ENCODE measurements around the gene CHST7.

CHST7 gene

DNA sequence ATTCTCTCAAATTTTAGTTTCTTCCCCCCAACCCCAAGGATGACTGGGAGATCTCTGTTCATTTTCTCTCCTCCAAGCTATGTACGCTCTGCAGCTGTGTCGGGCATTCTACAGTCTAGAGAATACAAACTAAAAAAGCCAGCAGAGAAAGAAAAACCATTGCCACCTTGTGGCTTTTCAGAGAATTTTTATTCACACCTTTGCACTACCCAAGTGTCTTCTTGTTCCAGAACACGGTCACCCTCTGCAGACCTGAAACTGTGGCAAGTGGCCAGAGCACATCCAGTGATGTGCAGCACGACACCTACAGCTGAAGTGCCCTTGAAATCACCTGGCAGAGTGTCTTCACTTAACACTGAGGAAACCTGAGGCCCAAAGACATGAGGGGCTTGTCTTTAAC, 68.6 kb downstream of the CHST7 start:
- no peaks in the 10 kb centered on the region for H3K4me1 Mint-ChIP-seq
- H3K4me3 Mint-ChIP-seq: no peak overlapping the region
- TF ChIP-seq, protein P1, sequence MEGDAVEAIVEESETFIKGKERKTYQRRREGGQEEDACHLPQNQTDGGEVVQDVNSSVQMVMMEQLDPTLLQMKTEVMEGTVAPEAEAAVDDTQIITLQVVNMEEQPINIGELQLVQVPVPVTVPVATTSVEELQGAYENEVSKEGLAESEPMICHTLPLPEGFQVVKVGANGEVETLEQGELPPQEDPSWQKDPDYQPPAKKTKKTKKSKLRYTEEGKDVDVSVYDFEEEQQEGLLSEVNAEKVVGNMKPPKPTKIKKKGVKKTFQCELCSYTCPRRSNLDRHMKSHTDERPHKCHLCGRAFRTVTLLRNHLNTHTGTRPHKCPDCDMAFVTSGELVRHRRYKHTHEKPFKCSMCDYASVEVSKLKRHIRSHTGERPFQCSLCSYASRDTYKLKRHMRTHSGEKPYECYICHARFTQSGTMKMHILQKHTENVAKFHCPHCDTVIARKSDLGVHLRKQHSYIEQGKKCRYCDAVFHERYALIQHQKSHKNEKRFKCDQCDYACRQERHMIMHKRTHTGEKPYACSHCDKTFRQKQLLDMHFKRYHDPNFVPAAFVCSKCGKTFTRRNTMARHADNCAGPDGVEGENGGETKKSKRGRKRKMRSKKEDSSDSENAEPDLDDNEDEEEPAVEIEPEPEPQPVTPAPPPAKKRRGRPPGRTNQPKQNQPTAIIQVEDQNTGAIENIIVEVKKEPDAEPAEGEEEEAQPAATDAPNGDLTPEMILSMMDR (IDR thresholded peaks at IDR 0.05): no peak
- H3K27me3 Mint-ChIP-seq (ENCODE audit: low read depth, poor library complexity): no peaks in the 10 kb centered on the region
- peaks cover 32% of the 10 kb centered on the region for H3K9me3 Mint-ChIP-seq
- no peak for DNase-seq
- H3K27ac Mint-ChIP-seq: no peak overlapping the region
- H3K36me3 Mint-ChIP-seq (ENCODE audit: low read depth): no peaks in the 10 kb centered on the region

DNA sequence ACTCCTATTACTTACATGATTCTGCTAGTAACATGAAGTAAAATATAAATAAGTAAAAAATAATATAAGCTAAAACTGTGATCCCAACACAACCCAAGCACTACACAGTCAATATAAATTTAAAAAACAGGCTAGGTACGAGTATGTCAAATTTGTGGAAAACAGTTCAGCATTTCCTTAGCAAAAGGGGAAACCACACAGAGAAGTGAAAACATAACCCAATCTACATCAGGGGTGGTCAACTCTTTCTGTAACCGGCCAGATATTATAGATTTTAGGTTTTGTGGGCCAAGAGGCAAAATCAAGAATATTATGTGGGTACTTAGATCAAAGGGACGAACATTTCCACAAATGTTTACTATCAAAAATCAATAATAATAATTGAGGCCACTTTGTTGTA, 70.1 kb downstream of the CHST7 start:
- peaks cover 5% of the 10 kb centered on the region for H3K27me3 Mint-ChIP-seq (ENCODE audit: low read depth, poor library complexity)
- peaks cover 14% of the 10 kb centered on the region for H3K4me1 Mint-ChIP-seq
- peaks cover 33% of the 10 kb centered on the region for H3K9me3 Mint-ChIP-seq
- H3K36me3 Mint-ChIP-seq (ENCODE audit: low read depth): no peaks in the 10 kb centered on the region
- TF ChIP-seq, protein P1 (IDR thresholded peaks at IDR 0.05): no peak
- H3K4me3 Mint-ChIP-seq: no peak overlapping the region
- no peak overlapping the region for H3K27ac Mint-ChIP-seq
- no peak for DNase-seq

DNA sequence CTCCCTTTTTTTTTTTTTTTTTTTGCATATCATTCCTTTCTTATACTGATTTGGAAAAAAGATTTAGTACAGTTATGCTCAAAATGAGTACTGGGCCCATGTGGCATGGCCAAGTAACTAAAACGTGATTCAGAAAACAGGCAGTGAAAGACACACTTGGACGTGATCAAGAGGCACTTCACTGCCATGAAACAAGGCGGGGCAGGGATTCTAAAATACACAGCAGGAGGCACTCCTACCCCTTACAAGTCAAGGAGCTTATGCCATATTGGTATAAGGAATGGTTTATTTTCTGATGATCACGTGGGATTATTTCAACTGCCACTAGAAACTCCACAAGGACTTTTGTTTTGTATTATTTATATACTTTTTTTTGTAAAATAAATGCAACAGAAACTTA, 72.0 kb downstream of the CHST7 start:
- peaks cover 8% of the 10 kb centered on the region for H3K27me3 Mint-ChIP-seq (ENCODE audit: low read depth, poor library complexity)
- TF ChIP-seq, protein P1 (IDR thresholded peaks at IDR 0.05): no peak
- H3K4me1 Mint-ChIP-seq: peaks cover 33% of the 10 kb centered on the region
- no peaks in the 10 kb centered on the region for H3K36me3 Mint-ChIP-seq (ENCODE audit: low read depth)
- no peak for DNase-seq
- no peak overlapping the region for H3K27ac Mint-ChIP-seq
- peaks cover 36% of the 10 kb centered on the region for H3K9me3 Mint-ChIP-seq
- H3K4me3 Mint-ChIP-seq: no peak overlapping the region

DNA sequence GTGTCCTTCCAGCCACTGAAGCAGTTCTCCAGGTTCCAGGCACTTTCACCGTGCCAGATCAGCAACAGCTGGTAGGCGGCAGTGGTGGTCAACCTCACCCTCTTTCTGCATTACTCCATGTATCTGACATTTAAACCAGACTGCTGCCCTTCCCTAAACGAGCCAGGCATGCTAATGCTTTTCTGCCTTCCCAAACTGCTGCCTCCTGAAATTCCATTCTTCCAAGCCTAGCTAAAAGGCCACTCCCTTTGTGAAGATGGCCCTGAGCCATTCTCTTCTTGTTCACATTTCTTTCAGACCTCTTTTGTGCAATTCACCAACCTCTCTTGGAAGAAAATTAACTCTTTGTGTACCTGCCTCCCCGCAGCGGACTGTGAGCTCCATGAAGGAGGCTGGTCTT, 73.7 kb downstream of the CHST7 start:
- DNase-seq: no peak
- H3K36me3 Mint-ChIP-seq (ENCODE audit: low read depth): no peaks in the 10 kb centered on the region
- peaks cover 43% of the 10 kb centered on the region for H3K9me3 Mint-ChIP-seq
- TF ChIP-seq, protein P1 (IDR thresholded peaks at IDR 0.05): no peak
- H3K27me3 Mint-ChIP-seq (ENCODE audit: low read depth, poor library complexity): peaks cover 8% of the 10 kb centered on the region
- no peak overlapping the region for H3K27ac Mint-ChIP-seq
- peaks cover 33% of the 10 kb centered on the region for H3K4me1 Mint-ChIP-seq
- H3K4me3 Mint-ChIP-seq: no peak overlapping the region

Measured in nephron progenitor cell (in vitro differentiated cells).